Smooth muscle cell (in vitro differentiated cells): ENCODE results near the gene HOOK1. TPM values are rescaled to one million over a fixed set of nuclear protein-coding genes. Genes with fewer than 3 reads are reported as not detected.
"Not testable (repeated sequence)": the region's sequence is repeated elsewhere in the genome, so short reads cannot be mapped to it uniquely, and the experiment has no call there.

Experiments
- DNase-seq: peaks from one replicate; lab custom pipeline; 2025; ENCODE audit not compliant: unreplicated experiment; lab: John Stamatoyannopoulos, UW
- H2AFZ ChIP-seq: fragments of 200-600 bp; sonication (generic); 2 replicates; pipeline ENCODE4 v1.6.0; 2016; ENCODE audit warnings: antibody characterized with exemption, low read depth, mild to moderate bottlenecking
- H3F3A ChIP-seq: fragments of 200-600 bp; sonication (generic); 2 replicates; pipeline ENCODE4 v1.6.0; 2017; ENCODE audit warnings: antibody characterized with exemption, low read depth
- H3K27ac ChIP-seq: fragments of 200-600 bp; sonication (generic); 2 replicates; pipeline ENCODE4 v1.5.1; 2016; ENCODE audit warnings: low read depth, mild to moderate bottlenecking
- H3K27me3 ChIP-seq: fragments of 200-600 bp; sonication (generic); 2 replicates; pipeline ENCODE4 v1.6.1; 2016; ENCODE audit warnings: low read depth, mild to moderate bottlenecking
- H3K36me3 ChIP-seq: fragments of 200-600 bp; sonication (generic); 2 replicates; pipeline ENCODE4 v1.5.1; 2016; ENCODE audit warnings: low read depth
- H3K4me1 ChIP-seq: fragments of 200-600 bp; sonication (generic); 2 replicates; pipeline ENCODE4 v1.5.1; 2016; ENCODE audit warnings: low read depth
- H3K4me2 ChIP-seq: fragments of 200-600 bp; sonication (generic); 2 replicates; pipeline ENCODE4 v1.6.0; 2016; ENCODE audit warnings: mild to moderate bottlenecking
- H3K4me3 ChIP-seq: fragments of 200-600 bp; sonication (generic); 2 replicates; pipeline ENCODE4 v1.5.1; 2016; ENCODE audit warnings: mild to moderate bottlenecking
- H3K79me2 ChIP-seq: fragments of 200-600 bp; sonication (generic); 2 replicates; pipeline ENCODE4 v1.6.0; 2016; ENCODE audit warnings: low read depth, mild to moderate bottlenecking
- H3K9ac ChIP-seq: fragments of 200-600 bp; sonication (generic); 2 replicates; pipeline ENCODE4 v1.6.0; 2016; ENCODE audit warnings: low read depth
- H3K9me3 ChIP-seq: fragments of 200-600 bp; sonication (generic); replicated peaks from 2 replicates; pipeline ENCODE4 v1.5.1; 2016; ENCODE audit warnings: low read depth
- H4K20me1 ChIP-seq: fragments of 200-600 bp; sonication (generic); 2 replicates; pipeline ENCODE4 v1.6.0; 2016; ENCODE audit warnings: low read depth
- WGBS: methylation state at CpG from one replicate; pipeline ENCODE4 v1.1.7; 2016; ENCODE audit warnings: low lambda C conversion rate; 5-methylcytosine and 5-hydroxymethylcytosine counted together
- polyA plus RNA-seq: library from polyadenylated mRNA; unstranded; fragments of >200 nt; fragmentation: Nextera tagmentation; extraction: Ambion mirVana; gene quantifications from 2 replicates; pipeline ENCODE4 v1.2.1, GENCODE V29; 2016
- total RNA-seq: library from RNA; depleted of rRNA; stranded (reverse); fragments of >200 nt; gene quantifications from 2 replicates; pipeline ENCODE4 v1.2.3, GENCODE V29; 2014
- TF ChIP-seq, protein P1 (sequence below): fragments of 200-600 bp; sonication (generic); IDR thresholded peaks from 2 replicates; pipeline ENCODE4 v1.5.1; 2017; ENCODE audit warnings: borderline replicate concordance, mild to moderate bottlenecking, antibody characterized with exemption; ENCODE audit not compliant: insufficient read depth, poor library complexity, severe bottlenecking

The HOOK1 gene
- total and polyA plus RNA-seq, 2 experiments from 2014 or later, result 0.80 to 5.2 TPM

DNA sequence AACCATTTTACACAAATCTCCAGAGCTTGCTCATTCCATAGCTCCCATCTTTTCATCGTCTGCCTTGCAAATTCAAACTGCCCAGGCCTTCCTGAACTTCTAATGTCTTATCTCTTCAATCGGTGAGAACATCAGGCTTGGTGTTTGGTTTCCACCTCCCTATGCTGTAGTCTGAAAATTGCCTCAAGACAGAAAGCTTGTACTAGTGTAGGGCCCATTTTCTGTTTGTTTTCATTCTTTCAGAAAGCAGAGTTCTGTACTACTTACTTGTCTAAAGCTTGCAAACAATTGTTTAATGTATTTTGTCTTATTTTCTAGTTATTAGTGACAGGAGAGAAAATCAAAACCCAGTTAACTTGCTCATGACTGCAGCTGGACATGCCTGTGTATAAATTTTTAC is 16.8 kb downstream of the HOOK1 start:
- 38% methylated on average over 2 of the region's 2 CpGs for WGBS
- Histone ChIP-seq H3K4me2 (no peak overlapping the region), H3K4me3 (no peak overlapping the region), H4K20me1 (no peaks in the 10 kb centered on the region), H3K27ac (no peak overlapping the region), H3K4me1 (no peaks in the 10 kb centered on the region), H3K9me3 (no peaks in the 10 kb centered on the region), H3K79me2 (no peaks in the 10 kb centered on the region), H2AFZ (peak overlapping the region; percentile 23), H3K9ac (no peak overlapping the region), H3F3A (no peaks in the 10 kb centered on the region), H3K27me3 (no peaks in the 10 kb centered on the region), H3K36me3 (no peaks in the 10 kb centered on the region)
- TF ChIP-seq, protein P1, sequence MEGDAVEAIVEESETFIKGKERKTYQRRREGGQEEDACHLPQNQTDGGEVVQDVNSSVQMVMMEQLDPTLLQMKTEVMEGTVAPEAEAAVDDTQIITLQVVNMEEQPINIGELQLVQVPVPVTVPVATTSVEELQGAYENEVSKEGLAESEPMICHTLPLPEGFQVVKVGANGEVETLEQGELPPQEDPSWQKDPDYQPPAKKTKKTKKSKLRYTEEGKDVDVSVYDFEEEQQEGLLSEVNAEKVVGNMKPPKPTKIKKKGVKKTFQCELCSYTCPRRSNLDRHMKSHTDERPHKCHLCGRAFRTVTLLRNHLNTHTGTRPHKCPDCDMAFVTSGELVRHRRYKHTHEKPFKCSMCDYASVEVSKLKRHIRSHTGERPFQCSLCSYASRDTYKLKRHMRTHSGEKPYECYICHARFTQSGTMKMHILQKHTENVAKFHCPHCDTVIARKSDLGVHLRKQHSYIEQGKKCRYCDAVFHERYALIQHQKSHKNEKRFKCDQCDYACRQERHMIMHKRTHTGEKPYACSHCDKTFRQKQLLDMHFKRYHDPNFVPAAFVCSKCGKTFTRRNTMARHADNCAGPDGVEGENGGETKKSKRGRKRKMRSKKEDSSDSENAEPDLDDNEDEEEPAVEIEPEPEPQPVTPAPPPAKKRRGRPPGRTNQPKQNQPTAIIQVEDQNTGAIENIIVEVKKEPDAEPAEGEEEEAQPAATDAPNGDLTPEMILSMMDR, result no peak
- DNase-seq, result no peak

DNA sequence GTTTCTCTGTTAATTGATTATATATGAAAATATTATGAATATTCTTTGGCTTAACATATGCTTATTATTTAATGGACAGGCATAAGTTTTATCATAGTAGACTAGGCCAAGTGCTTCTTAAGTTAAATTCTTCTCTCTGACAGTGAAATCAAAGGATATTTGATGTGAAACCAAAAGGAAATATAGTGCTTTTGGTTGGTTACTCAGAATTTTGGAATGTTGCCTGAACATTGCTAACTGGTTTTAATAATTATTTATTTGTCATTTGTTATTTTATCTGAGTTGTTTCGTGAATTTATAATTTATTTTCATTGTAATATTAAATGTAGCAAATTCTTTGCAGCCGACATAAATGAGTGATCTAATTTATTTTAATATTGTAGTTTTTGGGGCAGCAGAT is 18.3 kb downstream of the HOOK1 start:
- no peaks in the 10 kb centered on the region for H3K36me3 ChIP-seq
- H3F3A ChIP-seq, result no peaks in the 10 kb centered on the region
- H3K4me3 ChIP-seq, result no peak overlapping the region
- H3K27me3 ChIP-seq, result no peaks in the 10 kb centered on the region
- H3K4me2 ChIP-seq, result no peak overlapping the region
- no peaks in the 10 kb centered on the region for H3K9me3 ChIP-seq
- no peak overlapping the region for H3K9ac ChIP-seq
- no peaks in the 10 kb centered on the region for H3K4me1 ChIP-seq
- no peaks in the 10 kb centered on the region for H4K20me1 ChIP-seq
- 91% methylated on average over 2 of the region's 2 CpGs for WGBS
- no peak overlapping the region for H2AFZ ChIP-seq
- no peaks in the 10 kb centered on the region for H3K79me2 ChIP-seq
- DNase-seq, result no peak
- no peak overlapping the region for H3K27ac ChIP-seq
- TF ChIP-seq, protein P1, result no peak

DNA sequence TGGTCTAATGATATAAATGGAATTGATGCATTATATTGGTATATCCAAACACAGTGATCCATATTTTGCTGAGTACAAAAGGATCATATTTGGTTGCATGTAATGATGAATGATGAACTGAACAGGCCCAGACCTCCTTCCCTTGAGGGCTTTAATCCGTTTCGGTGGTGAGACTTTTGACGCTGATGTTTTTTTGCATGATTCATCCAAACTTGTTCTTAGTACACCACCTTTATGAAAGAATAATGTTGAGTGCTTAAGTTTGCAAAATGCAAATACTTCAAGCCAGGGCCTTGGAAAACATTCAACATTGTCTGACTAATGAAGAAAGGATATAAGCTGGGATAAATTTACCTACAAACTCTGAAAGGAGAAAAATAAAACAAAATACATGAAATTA is 19.2 kb downstream of the HOOK1 start:
- Histone ChIP-seq H3K79me2 (no peaks in the 10 kb centered on the region), H3K4me2 (no peak overlapping the region), H3K4me1 (no peaks in the 10 kb centered on the region), H3K27ac (no peak overlapping the region), H3K9ac (no peak overlapping the region), H3K4me3 (no peak overlapping the region), H2AFZ (no peak overlapping the region), H4K20me1 (no peaks in the 10 kb centered on the region), H3K9me3 (no peaks in the 10 kb centered on the region), H3K36me3 (no peaks in the 10 kb centered on the region), H3K27me3 (no peaks in the 10 kb centered on the region), H3F3A (no peaks in the 10 kb centered on the region)
- WGBS, result 66% methylated on average over 3 of the region's 3 CpGs
- DNase-seq, result no peak
- TF ChIP-seq, protein P1, result no peak

DNA sequence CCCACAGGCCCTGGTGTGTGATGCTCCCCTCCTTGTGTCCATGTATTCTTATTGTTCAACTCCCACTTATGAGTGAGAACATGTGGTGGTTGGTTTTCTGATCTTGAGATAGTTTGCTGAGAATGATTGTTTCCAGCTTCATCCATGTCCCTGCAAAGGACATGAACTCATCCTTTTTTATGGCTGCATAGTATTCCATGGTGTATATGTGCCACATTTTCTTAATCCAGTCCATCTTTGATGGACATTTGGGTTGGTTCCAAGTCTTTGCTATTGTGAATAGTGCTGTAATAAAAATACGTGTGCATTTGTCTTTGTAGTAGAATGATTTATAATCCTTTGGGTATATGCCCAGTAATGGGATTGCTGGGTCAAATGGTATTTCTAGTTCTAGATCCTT is 23.1 kb downstream of the HOOK1 start:
- not testable (repeated sequence) for H3K9me3 ChIP-seq, H3K9ac ChIP-seq, H3K27me3 ChIP-seq, H3K79me2 ChIP-seq, H4K20me1 ChIP-seq, H3K4me2 ChIP-seq, H3K4me1 ChIP-seq, H2AFZ ChIP-seq, DNase-seq, H3K27ac ChIP-seq, H3K36me3 ChIP-seq, H3F3A ChIP-seq, H3K4me3 ChIP-seq
- WGBS, result 85% methylated on average over 1 of the region's 1 CpG
